DOHH2 (cell line): ENCODE data around the gene ATP13A3.

Experiments used
- H3F3A ChIP-seq: fragments of 200-600 bp; sonication (generic), shearing (Covaris generic); 2 replicates; pipeline ENCODE4 v1.6.0; 2016; ENCODE audit warnings: antibody characterized with exemption, mild to moderate bottlenecking; ENCODE audit not compliant: control insufficient read depth, insufficient read depth
- H3K27ac ChIP-seq: fragments of 200-600 bp; sonication (generic); 2 replicates; pipeline ENCODE4 v1.5.1; 2014; ENCODE audit warnings: low read depth, mild to moderate bottlenecking, low read length, moderate library complexity
- H3K27me3 ChIP-seq: fragments of 200-600 bp; sonication (generic); 2 replicates; pipeline ENCODE4 v1.6.1; 2014; ENCODE audit warnings: mild to moderate bottlenecking, low read length, mixed read lengths; ENCODE audit not compliant: control insufficient read depth
- H3K36me3 ChIP-seq: fragments of 200-600 bp; sonication (generic); 2 replicates; pipeline ENCODE4 v1.6.1; 2014; ENCODE audit warnings: mild to moderate bottlenecking, low read length, moderate library complexity, mixed read lengths; ENCODE audit not compliant: control insufficient read depth
- H3K4me1 ChIP-seq: fragments of 200-600 bp; sonication (generic); 2 replicates; pipeline ENCODE4 v1.6.1; 2014; ENCODE audit warnings: mild to moderate bottlenecking, low read length, mixed read lengths; ENCODE audit not compliant: control insufficient read depth
- H3K4me2 ChIP-seq: fragments of 200-600 bp; sonication (generic); 2 replicates; pipeline ENCODE4 v1.6.0; 2014; ENCODE audit warnings: mild to moderate bottlenecking, low read length, moderate library complexity
- H3K4me3 ChIP-seq: fragments of 200-600 bp; sonication (generic); 2 replicates; pipeline ENCODE4 v1.5.1; 2014; ENCODE audit warnings: mild to moderate bottlenecking, low read length, mixed read lengths
- H3K79me2 ChIP-seq: fragments of 200-600 bp; sonication (generic); 2 replicates; pipeline ENCODE4 v1.6.1; 2014; ENCODE audit warnings: mild to moderate bottlenecking, low read length, mixed read lengths; ENCODE audit not compliant: control insufficient read depth
- H3K9me2 ChIP-seq: fragments of 200-600 bp; sonication (generic); replicated peaks from 2 replicates; pipeline ENCODE4 v1.6.1; 2014; ENCODE audit warnings: mild to moderate bottlenecking, low read length, mixed read lengths; ENCODE audit not compliant: control insufficient read depth
- H3K9me3 ChIP-seq: fragments of 200-600 bp; sonication (generic); 2 replicates; pipeline ENCODE4 v1.6.1; 2014; ENCODE audit warnings: antibody characterized with exemption, low read length, mixed read lengths; ENCODE audit not compliant: control insufficient read depth, insufficient read depth
- H4K20me1 ChIP-seq: fragments of 200-600 bp; sonication (generic); 2 replicates; pipeline ENCODE4 v1.6.0; 2014; ENCODE audit warnings: low read depth, mild to moderate bottlenecking, antibody characterized with exemption, low read length, moderate library complexity; ENCODE audit not compliant: control insufficient read depth, insufficient read depth
- CTCF ChIP-seq: fragments of 200-600 bp; sonication (generic); IDR thresholded peaks from one replicate; pipeline ENCODE4 v1.5.1; 2014; ENCODE audit warnings: antibody characterized with exemption, mild to moderate bottlenecking, low read depth, low read length; ENCODE audit not compliant: poor library complexity, severe bottlenecking
- EZH2phosphoT487 ChIP-seq: fragments of 200-600 bp; sonication (generic); IDR thresholded peaks from 2 replicates; pipeline ENCODE4 v1.6.1; 2017; ENCODE audit warnings: borderline replicate concordance, mild to moderate bottlenecking, antibody characterized with exemption, low read length, moderate library complexity, mixed read lengths

ATP13A3 gene

GRCh38 chr3:194485881-194486539, 792 bp downstream of the ATP13A3 start:
- H3K4me2 ChIP-seq, result peak overlapping the region; percentile 61
- no peak for TF ChIP-seq EZH2phosphoT487
- peak; percentile 11 for TF ChIP-seq CTCF
- H3K27me3 ChIP-seq, result peaks cover 15% of the 10 kb centered on the region
- peaks cover 21% of the 10 kb centered on the region for H3K36me3 ChIP-seq
- 0 out of 2 replicates have a peak, but pooled peaks cover 3% of the 10 kb centered on the region for H3F3A ChIP-seq
- peak overlapping the region; percentile 80 for H3K4me3 ChIP-seq
- peaks cover 35% of the 10 kb centered on the region for H3K4me1 ChIP-seq
- H3K9me3 ChIP-seq, result no peaks in the 10 kb centered on the region
- H4K20me1 ChIP-seq, result peaks cover 11% of the 10 kb centered on the region; the same call in 1 of the 2 replicates
- no peaks in the 10 kb centered on the region for H3K9me2 ChIP-seq
- no peak overlapping the region for H3K27ac ChIP-seq
- H3K79me2 ChIP-seq, result peaks cover 53% of the 10 kb centered on the region

GRCh38 chr3:194485468-194485880, 1.3 kb downstream of the ATP13A3 start:
- H3K36me3 ChIP-seq, result peaks cover 24% of the 10 kb centered on the region
- peak overlapping the region; percentile 80 for H3K4me3 ChIP-seq
- TF ChIP-seq EZH2phosphoT487 (no peak), CTCF (no peak)
- H4K20me1 ChIP-seq, result peaks cover 11% of the 10 kb centered on the region; the same call in 1 of the 2 replicates
- no peak overlapping the region for H3K27ac ChIP-seq
- H3K9me3 ChIP-seq, result no peaks in the 10 kb centered on the region
- no peaks in the 10 kb centered on the region for H3K9me2 ChIP-seq
- peaks cover 15% of the 10 kb centered on the region for H3K27me3 ChIP-seq
- H3K4me2 ChIP-seq, result peak overlapping the region; percentile 61
- H3K79me2 ChIP-seq, result peaks cover 58% of the 10 kb centered on the region
- H3K4me1 ChIP-seq, result peaks cover 35% of the 10 kb centered on the region
- H3F3A ChIP-seq, result 0 out of 2 replicates have a peak, but pooled peaks cover 3% of the 10 kb centered on the region

- Histone ChIP-seq H3K36me3 (peaks cover 29% of the 10 kb centered on the region), H3K79me2 (peaks cover 67% of the 10 kb centered on the region), H4K20me1 (peaks cover 11% of the 10 kb centered on the region; the same call in 1 of the 2 replicates), H3K9me2 (no peaks in the 10 kb centered on the region), H3K27me3 (peaks cover 15% of the 10 kb centered on the region), H3K4me3 (peak overlapping the region; percentile 80; the same call in 1 of the 2 replicates), H3K4me2 (peak overlapping the region; percentile 61; the same call in 1 of the 2 replicates), H3K27ac (no peak overlapping the region), H3F3A (0 out of 2 replicates have a peak, but pooled peaks cover 3% of the 10 kb centered on the region), H3K9me3 (no peaks in the 10 kb centered on the region), H3K4me1 (peaks cover 26% of the 10 kb centered on the region)
- TF ChIP-seq EZH2phosphoT487 (no peak), CTCF (no peak)
These were observed 2.2 kb downstream of the ATP13A3 start for GRCh38 chr3:194484614-194485013.
